ENCODE data around the gene ROPN1. TPM values are rescaled to one million over a fixed set of nuclear protein-coding genes. Genes with fewer than 3 reads are reported as not detected.

The ROPN1 gene
- total and polyA plus RNA-seq, 2 of the 4 experiments (the other 2 are of a cell fraction): 0.03 to 0.18 TPM

DNA sequence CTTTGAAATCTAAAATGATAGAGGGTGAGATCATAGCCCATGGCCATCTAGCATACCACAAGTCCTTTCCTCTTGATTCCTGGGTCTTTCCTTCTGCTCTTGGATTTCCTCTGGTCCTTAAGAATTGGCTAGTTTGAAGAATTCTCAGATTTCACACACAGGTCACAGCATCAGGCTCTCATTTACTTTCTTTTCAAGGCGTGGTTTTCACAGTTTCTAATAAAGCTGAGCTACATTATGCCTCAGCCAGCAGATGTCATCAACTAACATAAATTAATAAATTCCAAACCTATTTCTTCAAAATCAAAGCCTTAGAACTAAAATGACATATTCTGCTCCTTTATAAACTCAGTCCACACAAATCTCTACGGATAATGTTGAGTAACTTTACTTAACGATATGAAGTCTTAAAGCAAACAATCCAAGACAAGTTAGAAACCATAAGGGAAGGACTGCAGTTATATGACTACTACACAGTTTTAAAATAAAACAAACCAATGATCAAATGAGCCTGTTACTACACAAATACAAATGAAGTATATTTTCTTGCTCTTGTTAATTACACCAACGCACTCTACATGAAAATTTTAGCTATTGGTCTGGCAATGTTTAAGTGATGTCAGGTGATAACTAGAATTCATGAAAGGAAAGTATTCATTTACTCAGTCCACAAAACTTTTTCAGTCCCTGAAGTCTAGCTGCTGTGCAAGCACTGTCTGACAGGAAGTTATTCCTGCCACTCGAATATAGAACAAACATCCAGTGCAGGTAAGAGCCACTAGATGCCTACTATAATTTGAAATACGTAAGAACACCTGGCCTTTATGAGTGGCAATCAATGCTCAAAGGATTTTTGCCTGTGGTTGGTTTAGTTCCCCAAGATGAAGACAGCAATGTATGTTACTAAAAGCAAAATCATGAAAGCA is 40.1 kb downstream of the ROPN1 start:
- H3K9ac ChIP-seq (ENCODE audit: low read depth, low read length): no peak overlapping the region
- H2AK9ac ChIP-seq (replicated peaks; ENCODE audit: low read depth, low read length, poor library complexity): no peak overlapping the region
- no peak overlapping the region for H2BK120ac ChIP-seq (ENCODE audit: low read depth, low read length)
- TF ChIP-seq CEBPB (IDR thresholded peaks at IDR 0.05; ENCODE audit: low read depth, low read length) (peak; percentile 12; the same call in 1 of the 2 replicates), SMC3 (IDR thresholded peaks at IDR 0.05; ENCODE audit: low read depth, low read length) (no peak)
- peak; percentile 33 for DNase-seq
- no peak overlapping the region for H3K4me3 ChIP-seq (ENCODE audit: insufficient read depth, low read depth, low read length)
- BruUV-seq (replicated peaks): TSS peak; percentile 1
- H2AK5ac ChIP-seq (ENCODE audit: low read depth, low read length): no peak overlapping the region
- H3K27me3 ChIP-seq (ENCODE audit: control insufficient read depth, insufficient read depth, low read length): no peaks in the 10 kb centered on the region
- peaks cover 21 to 41% of the 10 kb centered on the region in 2 experiments for H3K79me1 ChIP-seq (ENCODE audit: low read depth in 1 of 2, low read length in 2 of 2)
- H3K36me3 ChIP-seq (ENCODE audit: control insufficient read depth, insufficient read depth, low read length): peaks cover 37% of the 10 kb centered on the region
- dilution Hi-C loops (cut with HindIII; ENCODE audit: low sequenced_read_pairs, unreplicated experiment) (no loop called here), intact Hi-C loops (cut with micrococcal nuclease) (no loop called here), in situ Hi-C loops (cut with MboI; ENCODE audit: low sequenced_read_pairs) (no loop called here)
- no peak overlapping the region for H4K8ac ChIP-seq (ENCODE audit: low read depth in 2 of 2, low read length in 2 of 2)
- ATAC-seq (ENCODE audit: low read depth): peak; percentile 48
- H2BK15ac ChIP-seq (ENCODE audit: low read depth, low read length): no peak overlapping the region
- no peak overlapping the region for H2BK20ac ChIP-seq (ENCODE audit: low read depth, low read length)
- H3K23ac ChIP-seq (ENCODE audit: low read depth, low read length): no peak overlapping the region
- H3K27ac ChIP-seq (ENCODE audit: insufficient read depth, low read length): no peak overlapping the region
- H3K4ac ChIP-seq (ENCODE audit: low read depth, low read length): 0 out of 2 replicates have a peak overlapping the region, but pooled peaks have one; percentile 7
- no peak overlapping the region for H4K91ac ChIP-seq (ENCODE audit: insufficient read depth, low read depth, low read length)
- H3K9me1 ChIP-seq (ENCODE audit: insufficient read depth, low read length): peaks cover 7% of the 10 kb centered on the region; the same call in 1 of the 2 replicates
- peak overlapping the region; percentile 36; the same call in 1 of the 2 replicates for H3K4me2 ChIP-seq (ENCODE audit: low read depth, low read length)
- no peak overlapping the region; the same call in 1 of the 2 replicates for H4K5ac ChIP-seq (ENCODE audit: low read depth, low read length)
- no peak overlapping the region for H3K56ac ChIP-seq (ENCODE audit: extremely low read depth, insufficient read depth, low read length)
- H3K18ac ChIP-seq (ENCODE audit: low read depth, low read length): peak overlapping the region; percentile 47; the same call in 1 of the 2 replicates
- ChIA-PET CTCF (no interaction called here), POLR2A (ENCODE audit: unreplicated experiment) (no interaction called here)
- H3K4me1 ChIP-seq (ENCODE audit: control insufficient read depth, insufficient read depth, low read length): peaks cover 8% of the 10 kb centered on the region; the same call in 1 of the 2 replicates
- no peaks in the 10 kb centered on the region for H3K9me3 ChIP-seq (ENCODE audit: control insufficient read depth, insufficient read depth, low read length)
- H2AFZ ChIP-seq (replicated peaks; ENCODE audit: low read length, poor library complexity): no peak overlapping the region
- H2BK5ac ChIP-seq (ENCODE audit: low read depth, low read length, poor library complexity, severe bottlenecking): peak overlapping the region; percentile 63
- 57% methylated on average over 1 of the region's 6 CpGs; no CpG with 5 or more reads in 1 of the 2 experiments for WGBS, 2 experiments (ENCODE audit: extremely low coverage in 2 of 2, insufficient read length in 1 of 2)
- no peaks in the 10 kb centered on the region for H4K20me1 ChIP-seq (ENCODE audit: insufficient read depth, low read length)
- no peak overlapping the region for H3K14ac ChIP-seq (replicated peaks; ENCODE audit: low read depth, low read length)

Measured in IMR-90 (cell line).